ENCODE data around the gene YPEL2. TPM values are rescaled to one million over a fixed set of nuclear protein-coding genes. Genes with fewer than 3 reads are reported as not detected.

Gene YPEL2, protein sequence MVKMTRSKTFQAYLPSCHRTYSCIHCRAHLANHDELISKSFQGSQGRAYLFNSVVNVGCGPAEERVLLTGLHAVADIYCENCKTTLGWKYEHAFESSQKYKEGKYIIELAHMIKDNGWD
- total RNA-seq: 1.3 and 1.5 TPM in 2 replicates

DNA sequence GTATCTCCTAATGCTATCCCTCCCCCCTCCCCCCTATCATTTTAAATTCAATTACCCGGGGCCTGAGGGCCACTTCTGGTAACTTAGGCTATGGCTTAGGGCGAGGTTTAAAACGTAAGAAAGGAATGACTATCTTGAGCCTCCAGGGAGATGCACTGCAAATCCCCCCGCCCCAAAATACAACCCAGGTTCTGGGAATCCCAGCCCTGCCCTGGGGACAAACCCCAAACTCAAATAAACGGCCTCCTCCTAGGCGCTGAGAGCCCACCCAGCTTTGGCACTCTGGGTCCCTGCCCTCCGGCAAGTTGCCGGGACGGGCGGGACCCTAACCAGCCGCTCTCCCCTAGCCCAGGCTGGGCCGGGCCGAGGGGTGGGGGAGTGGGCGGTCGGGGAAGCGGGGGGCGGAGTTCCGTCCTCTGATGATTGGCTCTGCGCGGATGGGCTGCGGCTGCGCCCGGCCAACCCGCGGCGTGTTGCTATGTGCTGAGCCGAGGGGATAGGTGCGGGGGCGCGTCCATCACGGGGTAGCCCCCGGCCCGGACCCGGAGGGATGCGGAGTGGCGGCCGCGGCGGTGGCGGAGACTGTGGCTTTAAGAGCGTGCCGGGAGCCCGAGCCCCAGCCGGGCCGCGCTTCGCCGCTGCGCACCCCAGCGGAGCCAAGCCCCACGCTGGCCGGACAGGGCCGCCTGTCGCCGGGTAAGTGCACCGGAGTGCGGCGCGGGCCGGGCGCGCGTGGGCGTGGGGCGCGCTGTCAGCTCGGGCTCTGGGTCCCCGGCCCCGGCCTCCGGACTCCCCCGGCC lies at the start of gene YPEL2:
YPEL2 (plus strand) TSS at position 527 of the 800 bp plus-strand sequence. CDS start 21,755 bp downstream, outside the sequence.

Other genes starting within 250 kb of the YPEL2 start
- gene TRIM37, start 224.8 kb upstream of the YPEL2 start, total RNA-seq: 12.3 and 16.1 TPM in 2 replicates
- 90.5 and 129 TPM in 2 replicates for gene SKA2, start 176.5 kb upstream of the YPEL2 start, total RNA-seq
- gene PRR11, start 175.9 kb upstream of the YPEL2 start, total RNA-seq: 53.4 and 66.4 TPM in 2 replicates
- gene SMG8, start 121.6 kb upstream of the YPEL2 start, total RNA-seq: 10.6 and 11.6 TPM in 2 replicates
- 0.45 and 0.50 TPM in 2 replicates for gene GDPD1, start 111.1 kb upstream of the YPEL2 start, total RNA-seq
- gene DHX40, start 234.0 kb downstream of the YPEL2 start, total RNA-seq: 26.8 and 27.4 TPM in 2 replicates